NCI-H1694 (cell line): ENCODE data around the gene TBC1D25.

ENCODE experiments used
- DNase-seq: peaks from one replicate; lab custom pipeline; 2025; lab: John Stamatoyannopoulos, UW

The TBC1D25 gene

GRCh38 chrX:48560056-48560455, 20.5 kb downstream of the TBC1D25 start:
- no peak for DNase-seq

- DNase-seq: no peak
Measured at GRCh38 chrX:48560681-48561080, 21.2 kb downstream of the TBC1D25 start.

- no peak for DNase-seq
Measured at GRCh38 chrX:48569958-48570357, 30.4 kb downstream of the TBC1D25 start.

- DNase-seq: peak; percentile 8
Measured at GRCh38 chrX:48573690-48574269, 34.3 kb downstream of the TBC1D25 start.

- peak; percentile 89 for DNase-seq
Measured at GRCh38 chrX:48574270-48575266, 35.1 kb downstream of the TBC1D25 start, which contains the start of gene RBM3. Gene RBM3, plus strand, starts transcription at chrX:48574484. Its CDS starts 697 bp downstream, at chrX:48575181.

- DNase-seq: no peak
Measured at GRCh38 chrX:48575642-48576041, 36.1 kb downstream of the TBC1D25 start.

GRCh38 chrX:48576108-48576507, 36.6 kb downstream of the TBC1D25 start:
- no peak for DNase-seq

- no peak for DNase-seq
Measured at GRCh38 chrX:48578661-48579128, 39.2 kb downstream of the TBC1D25 start.

- DNase-seq: no peak
Measured at GRCh38 chrX:48579259-48579658, 39.7 kb downstream of the TBC1D25 start.

- no peak for DNase-seq
Measured at GRCh38 chrX:48580662-48581061, 41.1 kb downstream of the TBC1D25 start.

GRCh38 chrX:48584698-48585097, 45.2 kb downstream of the TBC1D25 start:
- no peak for DNase-seq

- no peak for DNase-seq
Measured at GRCh38 chrX:48589482-48590162, 50.1 kb downstream of the TBC1D25 start.

- DNase-seq: no peak
Measured at GRCh38 chrX:48590203-48591103, 50.9 kb downstream of the TBC1D25 start.

- DNase-seq: no peak
Measured at GRCh38 chrX:48591255-48591791, 51.8 kb downstream of the TBC1D25 start.

- DNase-seq: no peak
Measured at GRCh38 chrX:48592971-48593370, 53.5 kb downstream of the TBC1D25 start.

- DNase-seq: no peak
Measured at GRCh38 chrX:48595929-48596328, 56.4 kb downstream of the TBC1D25 start.

- peak; percentile 88 for DNase-seq
Measured at GRCh38 chrX:48597353-48598264, 58.1 kb downstream of the TBC1D25 start, which contains the start of gene WDR13. Gene WDR13, plus strand, starts transcription at chrX:48597492. Its CDS starts 505 bp downstream, at chrX:48597997.

- no peak for DNase-seq
Measured at GRCh38 chrX:48598614-48599013, 59.1 kb downstream of the TBC1D25 start.

- no peak for DNase-seq
Measured at GRCh38 chrX:48599341-48599740, 59.8 kb downstream of the TBC1D25 start.

- DNase-seq: no peak
Measured at GRCh38 chrX:48600226-48600625, 60.7 kb downstream of the TBC1D25 start.
